Inferior parietal cortex (tissue), 1 donor: ENCODE data around the gene RHCG.

Experiments
- DNase-seq: peaks from one replicate; pipeline ENCODE4 v3.0.0-alpha.2; 2016; ENCODE audit errors: extremely low spot score

The RHCG gene

DNA sequence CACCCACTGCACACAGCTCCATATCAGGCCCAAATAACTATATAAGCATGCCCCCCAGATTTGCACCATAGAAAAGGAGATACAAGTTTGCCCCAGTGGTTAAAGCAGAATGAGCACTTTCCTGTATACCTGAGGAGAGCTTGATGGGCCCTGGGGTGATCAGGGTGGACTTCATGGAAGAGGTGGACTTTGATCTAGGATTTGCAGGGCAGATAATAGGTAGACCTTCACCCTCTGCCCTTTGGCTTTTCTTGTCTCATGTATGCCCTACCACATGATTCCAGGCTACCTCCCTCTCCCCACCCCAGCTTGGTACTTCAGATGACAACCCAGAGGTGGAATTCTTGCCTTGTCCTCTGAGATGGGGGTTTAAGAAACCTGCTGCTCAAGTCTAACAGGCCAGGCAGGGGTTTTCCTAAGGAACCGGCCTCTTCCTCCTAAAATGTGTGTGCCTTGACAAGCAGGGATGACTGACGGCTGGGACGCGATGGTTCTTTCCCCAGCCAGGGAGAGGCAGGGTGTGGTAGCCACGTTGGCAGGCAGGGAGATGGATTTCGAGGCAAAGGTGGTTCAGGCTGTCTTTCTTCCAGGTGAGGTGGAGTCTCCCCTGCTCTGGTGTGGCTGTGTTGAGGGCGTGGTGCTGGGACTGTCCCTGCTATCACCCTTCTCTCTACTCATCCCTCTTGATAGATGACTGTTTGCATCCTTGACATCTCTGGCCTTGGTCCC is 6.6 kb upstream of the RHCG start:
- DNase-seq: no peak

DNA sequence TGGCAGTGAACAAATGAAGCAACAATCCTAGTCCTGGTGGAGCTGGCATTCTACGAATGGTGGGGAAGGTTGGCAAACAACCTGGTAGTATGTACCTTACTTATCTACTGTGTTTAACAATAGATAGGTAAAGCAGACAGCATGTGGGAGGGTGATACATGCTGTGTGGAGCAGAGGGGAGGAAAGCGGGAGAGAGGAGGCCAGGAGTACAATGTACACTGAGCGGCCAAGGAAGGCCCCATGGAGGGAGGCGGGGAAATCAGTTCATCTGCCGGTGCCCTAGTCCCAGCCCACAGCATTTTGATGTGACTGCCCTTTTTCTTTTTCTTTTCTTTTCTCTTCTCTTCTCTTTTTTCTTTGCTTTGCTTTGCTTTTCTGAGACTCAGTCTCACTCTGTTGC is 5.3 kb upstream of the RHCG start:
- DNase-seq: no peak

DNA sequence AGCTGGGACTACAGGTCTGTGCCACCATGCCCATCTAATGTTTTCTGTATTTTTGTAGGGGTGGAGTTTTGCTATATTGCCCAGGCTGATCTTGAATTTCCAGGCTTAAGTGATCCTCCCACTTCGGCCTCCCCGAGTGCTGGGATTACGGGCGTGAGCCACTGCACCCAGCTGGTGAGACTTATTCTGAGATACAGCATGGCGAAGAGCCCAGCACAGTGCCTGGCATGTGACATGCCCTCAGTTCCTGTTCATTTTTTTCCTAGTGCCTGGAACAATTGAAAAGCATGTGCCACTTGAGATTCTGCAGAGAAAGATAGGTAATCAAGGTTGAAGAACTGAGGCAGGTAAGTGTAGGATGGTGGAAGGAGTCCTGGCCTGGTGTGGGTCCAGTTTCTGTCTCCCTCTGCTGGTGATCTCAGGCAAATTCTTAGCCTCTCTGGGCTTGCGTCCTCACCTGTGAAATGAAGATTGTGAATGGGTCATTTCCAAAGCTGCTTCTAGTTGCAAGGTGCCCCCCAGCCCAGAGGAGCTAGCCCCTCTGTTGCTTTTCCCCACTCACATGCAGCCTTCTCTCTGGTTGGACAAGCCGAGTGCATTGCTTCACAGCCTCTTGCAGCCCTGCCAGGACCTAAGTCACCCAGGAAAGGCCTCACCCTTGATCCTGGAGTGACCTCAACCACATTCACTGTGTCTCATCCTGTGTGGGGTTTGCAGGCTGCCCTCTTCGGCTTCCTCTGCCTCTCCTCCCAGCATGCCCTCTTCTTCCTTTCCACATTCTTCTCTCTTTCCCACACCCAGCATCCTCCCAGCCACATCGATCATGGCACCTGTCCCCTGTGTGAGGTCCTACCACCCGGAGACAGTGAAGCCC is 4.3 kb upstream of the RHCG start:
- no peak for DNase-seq

DNA sequence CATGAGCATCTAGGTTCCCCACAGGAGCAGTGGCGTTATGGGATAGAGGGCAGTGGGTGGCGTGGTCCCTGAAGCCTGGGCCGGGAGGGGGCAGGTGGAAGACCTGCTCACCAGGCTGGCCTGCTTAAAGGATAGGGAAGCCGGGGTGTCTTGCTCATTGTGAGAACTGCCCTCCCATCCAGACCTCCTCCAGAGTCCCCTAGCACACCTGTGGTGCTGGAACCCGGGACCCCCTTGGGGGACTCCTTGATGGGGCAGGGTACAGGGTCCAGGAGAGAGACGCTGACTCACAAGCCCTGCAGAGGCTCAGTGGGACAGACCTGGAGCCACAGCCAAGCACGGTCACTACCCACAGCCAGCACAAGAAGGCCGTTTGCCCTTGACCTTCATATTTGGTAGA is 2.8 kb upstream of the RHCG start:
- DNase-seq: no peak

DNA sequence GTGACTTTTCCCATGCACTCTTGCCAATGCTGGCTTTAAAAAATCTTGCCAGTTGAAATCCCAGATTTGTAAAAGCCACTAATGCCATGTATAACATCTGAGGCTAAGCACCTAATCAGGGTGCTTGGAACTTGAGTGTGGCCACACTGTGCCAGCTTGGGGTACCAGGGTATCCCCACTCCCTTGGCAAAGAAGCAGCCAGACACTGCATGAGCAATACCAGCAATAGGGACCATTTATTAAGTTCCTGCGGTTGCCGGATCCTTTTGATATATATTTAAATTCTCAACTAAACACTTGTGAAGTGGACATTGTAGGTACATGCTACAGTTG is 2.2 kb upstream of the RHCG start:
- DNase-seq: no peak

DNA sequence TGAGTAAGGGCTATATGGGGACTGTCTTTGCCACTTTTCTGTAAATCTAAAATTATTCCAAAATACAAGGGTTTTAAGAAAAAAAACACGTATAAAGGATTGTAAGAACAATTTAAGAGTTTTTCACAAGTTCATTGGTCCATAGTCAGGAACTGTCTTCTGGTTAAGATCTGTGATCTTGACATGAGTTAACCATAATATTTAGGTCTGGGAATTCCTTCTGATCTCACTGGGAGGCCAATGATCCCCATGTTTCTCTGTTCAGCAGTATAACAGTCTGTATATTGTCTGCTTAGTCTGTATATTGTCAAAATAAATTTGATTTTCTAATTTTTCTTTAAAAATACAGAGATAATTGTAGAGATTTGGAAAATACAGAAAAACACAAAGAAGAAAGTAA is 848 bp upstream of the RHCG start:
- DNase-seq: no peak

DNA sequence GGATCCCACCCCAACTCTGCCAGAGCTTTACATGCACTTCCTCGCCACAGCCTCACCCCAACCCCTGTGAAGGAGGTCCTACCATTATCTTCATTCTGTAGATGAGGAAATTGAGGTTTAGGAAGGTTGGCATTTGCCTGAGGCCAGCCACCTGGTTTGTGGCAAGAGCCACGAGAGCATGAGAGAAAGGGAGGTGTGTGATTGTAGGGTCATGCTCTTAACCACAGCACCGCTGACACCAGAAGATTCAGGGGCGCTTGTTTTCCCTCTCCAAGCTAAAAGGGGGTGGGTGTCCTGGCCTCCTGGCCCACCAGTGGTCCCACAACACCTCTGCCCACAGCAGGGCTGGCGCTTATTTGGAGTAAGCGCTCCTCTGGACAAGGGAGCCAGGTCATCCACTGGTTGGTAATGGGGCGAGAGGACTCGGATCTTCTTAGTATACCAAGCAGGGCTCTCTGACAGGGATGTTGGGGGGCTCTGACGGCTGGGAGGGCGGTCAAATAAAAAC is 691 bp downstream of the RHCG start:
- no peak for DNase-seq

DNA sequence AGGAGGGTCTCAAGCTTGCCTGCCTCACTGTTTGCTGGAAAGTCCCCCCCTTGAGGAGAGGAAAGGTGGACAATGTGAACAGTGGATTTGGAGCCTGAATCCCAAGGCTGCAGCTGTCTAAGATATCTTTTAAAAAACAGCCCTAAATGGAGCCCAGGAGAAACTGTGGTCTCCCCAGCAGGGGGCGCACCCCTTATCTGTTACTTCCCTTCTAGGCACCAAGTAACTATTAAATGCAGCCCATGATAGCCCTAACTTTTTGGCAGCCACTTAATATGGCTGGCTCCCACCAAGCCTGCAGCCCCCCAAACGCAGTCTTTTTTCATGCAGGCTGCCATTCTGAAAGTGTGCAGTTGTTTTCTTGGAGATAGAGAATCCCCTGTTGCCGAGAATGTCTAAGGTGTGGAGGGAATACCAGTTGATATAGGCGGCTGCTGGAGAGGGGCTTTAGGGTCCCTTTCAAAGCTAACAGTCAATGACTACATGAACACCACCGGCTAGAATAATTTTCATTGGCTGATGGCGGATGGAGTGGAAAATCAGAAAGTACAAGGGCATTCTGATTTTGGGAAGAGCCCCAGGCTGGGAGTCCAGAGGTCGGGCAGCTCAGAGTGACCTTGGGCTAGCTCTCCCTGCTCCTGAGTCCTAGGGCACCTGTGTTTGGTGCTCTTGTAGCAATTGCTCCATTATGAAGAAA is 1.3 kb downstream of the RHCG start:
- DNase-seq: no peak

DNA sequence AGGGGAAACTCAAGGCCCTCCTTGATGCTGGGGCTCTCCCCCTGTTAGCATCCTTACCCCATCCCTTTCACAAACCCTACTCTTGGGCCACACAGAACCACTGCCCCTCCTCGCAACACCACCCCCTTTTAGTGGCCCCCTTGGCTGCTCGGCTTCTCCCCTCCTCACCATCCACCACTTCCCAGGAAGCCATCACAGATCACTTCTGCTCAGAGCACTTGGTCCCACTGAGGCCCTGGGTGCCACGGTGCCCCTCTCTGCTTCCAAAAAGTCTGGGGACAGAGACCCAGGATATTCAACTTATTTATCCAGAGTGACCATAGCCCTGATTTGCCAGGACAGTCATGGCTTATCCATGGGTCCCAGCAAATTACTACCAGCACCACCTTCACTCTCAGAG is 2.4 kb downstream of the RHCG start:
- DNase-seq: no peak

DNA sequence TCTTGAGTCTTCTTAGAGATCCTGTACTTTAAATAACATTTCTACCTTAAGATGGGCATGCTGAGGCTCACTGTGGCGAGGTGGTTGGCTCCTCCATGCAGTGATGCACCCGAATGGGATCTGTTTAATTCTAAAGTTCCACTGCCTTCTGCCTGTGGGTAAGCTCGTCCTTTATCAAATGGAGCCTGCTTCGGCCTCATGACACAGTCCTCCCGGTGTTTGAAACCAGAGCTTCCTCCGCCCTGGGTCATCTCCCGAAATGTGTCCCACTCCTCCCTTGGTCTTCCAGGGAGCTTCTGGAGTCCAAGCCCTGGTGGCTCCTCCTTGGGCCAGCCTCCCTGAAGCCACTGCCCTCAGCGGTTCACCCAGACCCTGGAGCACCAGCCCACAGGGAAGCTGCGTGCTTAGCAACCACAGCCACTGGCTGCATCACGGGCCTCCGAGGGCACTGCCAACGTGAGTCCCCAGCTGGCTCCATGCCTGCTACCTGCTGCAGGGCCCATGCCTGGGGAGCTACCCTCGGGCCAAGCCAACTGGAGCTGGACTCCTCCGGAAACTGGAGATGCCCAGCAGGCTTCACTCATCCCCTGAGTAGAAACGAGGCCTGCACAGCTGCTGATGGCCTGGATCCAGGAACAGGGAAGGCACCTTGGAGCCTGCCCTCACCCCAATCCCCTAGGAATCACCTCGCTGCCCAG is 3.3 kb downstream of the RHCG start:
- DNase-seq: no peak

DNA sequence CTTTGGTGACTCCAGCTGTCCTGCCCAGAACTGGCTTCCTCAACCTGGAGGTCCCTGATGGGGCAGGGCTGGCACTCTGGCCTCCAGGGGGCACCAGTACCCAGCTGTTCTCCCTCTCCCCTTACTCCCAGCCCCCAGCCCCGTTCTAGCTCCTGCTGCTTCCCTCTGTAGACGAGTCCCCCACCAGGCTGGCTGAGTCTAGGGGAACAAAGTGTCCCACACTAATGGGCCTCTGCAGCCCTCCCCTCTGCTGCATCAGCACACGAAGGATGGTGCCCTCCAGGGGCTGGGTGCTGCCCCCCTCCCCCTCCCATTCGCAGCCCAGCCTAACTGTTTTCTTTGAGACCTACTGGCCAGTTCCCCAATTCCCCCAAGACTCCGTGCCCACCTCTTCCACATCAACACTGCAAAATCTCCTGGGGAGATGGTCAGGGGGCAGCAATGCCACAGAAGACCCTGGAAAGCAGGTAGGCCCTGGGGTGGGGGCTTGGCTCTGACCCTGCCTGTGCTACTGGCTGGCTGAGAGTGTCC is 4.2 kb downstream of the RHCG start:
- DNase-seq: no peak

DNA sequence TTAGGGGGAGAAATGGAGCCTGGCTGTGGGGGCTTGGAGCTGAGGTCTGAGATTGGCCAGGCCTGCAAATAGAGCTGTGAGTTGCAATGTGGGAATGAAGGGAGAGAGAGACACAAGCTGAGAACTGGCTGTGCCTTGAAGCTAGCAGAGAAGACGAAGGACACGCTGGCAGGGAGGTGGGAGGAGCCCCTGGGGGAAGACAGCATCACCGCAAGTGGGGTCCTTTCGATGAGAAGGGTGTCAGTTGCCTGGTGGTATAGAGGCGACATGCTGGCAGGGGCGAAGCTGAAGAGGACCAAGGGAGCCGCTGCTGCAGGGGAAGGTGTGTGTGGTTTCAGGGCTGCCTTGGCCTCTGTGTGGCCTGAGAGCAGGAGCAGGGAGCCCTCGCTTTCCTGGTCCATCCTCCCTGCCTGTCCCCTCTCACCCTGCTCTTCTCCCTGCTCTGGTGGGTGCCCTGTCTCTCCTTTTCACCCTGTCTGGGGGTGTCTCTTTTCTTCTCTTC is 5.5 kb downstream of the RHCG start:
- no peak for DNase-seq

DNA sequence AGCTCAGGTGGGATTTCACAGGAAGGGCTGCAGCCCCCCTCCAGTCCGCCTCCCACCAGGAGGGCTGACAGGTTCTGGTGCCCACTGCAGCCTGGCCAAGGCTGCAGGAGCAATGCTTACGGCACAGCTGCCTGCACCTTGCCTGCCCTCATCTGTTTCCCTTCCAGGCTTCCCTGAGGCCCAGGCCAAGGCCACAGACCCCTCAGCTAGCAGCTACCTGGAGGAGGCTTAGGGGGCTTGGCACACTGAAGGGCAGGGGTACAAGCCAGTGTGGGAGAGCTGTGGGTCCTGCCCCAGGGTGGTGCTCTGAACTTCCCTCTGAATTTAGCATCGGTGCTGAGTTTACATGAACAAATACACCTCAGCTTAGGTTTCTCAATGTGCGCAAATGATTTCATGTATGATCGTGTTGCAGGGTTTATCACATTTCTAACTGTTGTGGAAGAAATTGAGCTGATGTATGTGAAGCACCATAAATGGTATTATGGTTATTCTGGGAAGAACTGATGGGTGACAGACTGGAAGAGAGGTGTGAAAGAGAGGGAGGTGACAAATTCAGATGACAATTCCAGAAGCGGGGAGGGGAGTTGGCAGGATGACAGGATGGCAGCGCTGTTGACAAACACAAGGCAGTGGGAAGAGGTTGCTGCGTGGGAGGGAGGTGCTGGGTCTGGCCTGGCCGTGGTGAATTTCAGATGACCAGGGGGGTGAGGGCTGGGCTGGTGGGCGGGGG is 6.1 kb downstream of the RHCG start:
- DNase-seq: peak; percentile 49

DNA sequence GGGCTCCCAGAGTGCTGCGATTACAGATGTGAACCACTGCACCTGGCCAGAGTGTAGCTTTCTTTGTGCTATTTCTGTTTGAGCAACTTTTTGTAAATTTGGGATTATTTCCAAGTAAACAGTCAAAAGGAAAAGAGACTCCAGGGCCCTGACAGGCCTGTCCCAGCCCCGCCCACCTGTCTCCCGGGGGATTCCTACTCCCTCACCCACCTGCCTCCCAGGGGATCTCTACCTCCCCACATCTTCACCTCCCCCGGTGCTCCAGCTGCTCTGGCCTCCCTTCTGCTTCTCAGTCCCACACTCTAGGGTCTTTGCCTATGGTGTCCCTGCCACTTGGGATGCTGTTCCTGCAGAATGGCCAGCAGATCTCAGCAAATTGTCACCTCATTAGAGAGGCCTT is 7.0 kb downstream of the RHCG start:
- no peak for DNase-seq

DNA sequence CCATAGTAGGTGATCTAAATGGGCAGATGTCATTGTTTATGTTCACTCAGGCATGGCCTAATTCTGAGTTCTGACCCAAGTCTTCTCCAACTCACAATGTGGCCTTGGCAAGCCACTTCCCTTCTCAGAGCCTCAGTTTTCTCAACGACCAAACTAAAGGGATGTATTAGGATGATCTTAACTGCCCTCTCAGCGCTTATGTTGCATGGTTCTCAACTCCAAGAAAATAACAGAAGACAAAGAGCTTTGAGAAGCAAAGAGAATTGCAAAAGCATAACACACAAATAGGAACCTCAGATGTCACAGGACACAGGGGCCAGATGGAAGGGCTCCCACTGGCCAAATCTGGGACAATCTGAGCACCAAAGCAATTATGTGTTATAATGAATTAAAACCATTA is 8.6 kb downstream of the RHCG start:
- no peak for DNase-seq

DNA sequence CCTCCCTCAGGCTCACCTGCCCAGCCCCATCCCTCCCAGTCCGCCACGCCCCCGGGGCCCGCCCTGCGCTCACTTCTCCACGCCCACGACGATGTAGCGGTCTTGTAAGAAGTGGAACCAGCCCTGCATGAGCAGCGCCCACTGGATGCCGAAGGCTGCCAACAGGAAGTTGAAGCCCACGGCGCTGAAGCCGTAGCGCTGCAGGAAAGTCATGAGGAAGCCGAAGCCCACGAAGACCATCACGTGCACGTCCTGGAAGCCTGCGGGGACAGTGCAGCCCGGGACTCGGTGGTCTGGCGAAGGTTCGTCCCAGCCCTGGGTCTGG is 9.7 kb downstream of the RHCG start:
- no peak for DNase-seq

DNA sequence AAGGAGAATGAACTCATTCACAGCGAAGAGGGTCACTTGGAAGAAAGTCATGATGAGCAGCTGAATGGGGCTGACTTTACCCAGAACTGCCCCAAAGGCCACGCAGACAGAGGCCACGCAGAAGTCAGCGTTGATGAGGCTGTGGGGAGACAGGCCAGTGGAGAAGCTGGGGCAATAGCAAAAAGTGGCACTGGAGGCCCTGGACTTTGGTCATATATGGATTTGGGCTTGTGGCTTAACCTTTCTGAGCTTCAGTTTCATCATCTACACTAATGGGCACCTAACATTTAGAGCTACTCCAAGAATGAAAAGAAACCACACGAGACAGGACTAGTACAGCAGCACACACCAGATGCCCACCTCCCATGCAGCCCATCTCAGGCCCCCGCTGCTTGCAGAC is 13.3 kb downstream of the RHCG start:
- DNase-seq: no peak

DNA sequence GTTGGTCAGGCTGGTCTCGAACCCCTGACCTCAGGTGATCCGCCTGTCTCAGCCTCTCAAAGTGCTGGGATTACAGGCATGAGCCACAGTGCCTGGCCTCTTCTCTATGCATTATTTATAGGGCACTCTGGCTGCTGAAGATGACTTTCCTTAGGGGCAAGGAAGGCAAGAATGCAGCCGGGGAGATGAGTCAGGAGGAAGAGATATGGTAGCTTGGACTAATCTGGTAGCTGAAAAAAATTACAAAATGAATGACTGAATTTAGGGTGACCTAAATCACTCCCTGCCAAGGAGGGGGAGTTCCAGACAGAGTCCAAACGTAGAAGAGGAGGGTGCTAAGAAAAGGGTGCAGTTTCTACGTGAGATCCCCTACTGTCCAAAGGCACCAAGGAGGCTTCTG is 14.2 kb downstream of the RHCG start:
- DNase-seq: no peak

DNA sequence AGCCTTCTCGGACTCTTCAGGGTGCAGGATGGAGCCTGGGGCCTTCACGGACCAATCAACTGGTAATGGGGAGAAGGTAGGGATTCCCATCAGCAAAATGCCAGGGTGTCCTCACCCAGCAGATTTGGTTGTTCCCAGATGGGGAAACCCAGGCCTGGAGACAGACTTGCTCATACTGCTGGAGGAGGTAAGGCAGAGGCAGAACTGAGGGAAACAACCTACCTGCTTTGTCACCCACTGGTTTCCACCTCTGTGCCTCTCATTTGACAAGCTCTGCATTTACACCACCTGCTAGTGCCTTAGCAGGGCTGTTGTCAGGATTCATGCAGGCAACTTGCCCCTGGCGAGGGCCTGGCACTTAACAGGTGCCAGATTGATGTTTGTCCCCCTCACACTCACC is 15.9 kb downstream of the RHCG start:
- no peak for DNase-seq

DNA sequence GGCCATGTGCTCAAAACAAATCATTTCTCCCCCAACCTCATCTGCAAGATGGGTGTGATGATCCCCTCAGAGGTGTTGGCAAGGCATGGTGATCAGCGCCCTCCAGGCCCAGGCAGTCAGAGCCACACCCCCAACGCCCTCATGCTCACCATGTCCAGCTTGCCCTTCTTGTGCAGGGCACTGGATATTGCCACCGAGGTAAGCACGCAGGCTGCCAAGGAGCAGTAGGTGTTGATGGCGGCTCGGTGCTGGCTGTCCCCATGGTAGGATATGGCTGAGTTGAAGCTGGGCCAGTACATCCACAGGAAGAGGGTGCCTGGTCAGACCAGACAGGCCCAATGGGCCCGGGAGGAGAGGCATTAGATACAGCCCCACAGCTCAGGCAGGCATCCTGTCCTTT is 17.2 kb downstream of the RHCG start:
- no peak for DNase-seq
